Measurements from ENCODE around the gene MARCHF3.

MARCHF3 gene

GRCh38 chr5:127030259-127031146 lies at the start of gene MARCHF3:
Gene MARCHF3 (minus strand): TSS chr5:127030558. CDS start chr5:126918171, 112,387 bp downstream.
- DNase-seq (ENCODE audit: low read depth): peak; percentile 97
- H3K4me3 ChIP-seq (ENCODE audit: low read depth, low read length): peak within 1 kb of the TSS; percentile 79
- no peak for TF ChIP-seq CTCF (IDR thresholded peaks at IDR 0.05; ENCODE audit: insufficient read depth, low read depth, low read length, missing control alignments)

- DNase-seq (ENCODE audit: low read depth): no peak
- no peak for TF ChIP-seq CTCF (IDR thresholded peaks at IDR 0.05; ENCODE audit: insufficient read depth, low read depth, low read length, missing control alignments)
- no peak overlapping the region for H3K4me3 ChIP-seq (ENCODE audit: low read depth, low read length)
Observed at GRCh38 chr5:127079994-127080491, 49.7 kb upstream of the MARCHF3 start.

GRCh38 chr5:127077366-127077765 lies 47.0 kb upstream of the MARCHF3 start:
- no peak for DNase-seq (ENCODE audit: low read depth)
- TF ChIP-seq CTCF (IDR thresholded peaks at IDR 0.05; ENCODE audit: insufficient read depth, low read depth, low read length, missing control alignments): no peak
- no peak overlapping the region for H3K4me3 ChIP-seq (ENCODE audit: low read depth, low read length)

- TF ChIP-seq CTCF (IDR thresholded peaks at IDR 0.05; ENCODE audit: insufficient read depth, low read depth, low read length, missing control alignments): no peak
- no peak for DNase-seq (ENCODE audit: low read depth)
- no peak overlapping the region for H3K4me3 ChIP-seq (ENCODE audit: low read depth, low read length)
Observed at GRCh38 chr5:127076315-127077129, 46.2 kb upstream of the MARCHF3 start.

GRCh38 chr5:127074466-127074865 lies 44.1 kb upstream of the MARCHF3 start:
- no peak for DNase-seq (ENCODE audit: low read depth)
- no peak overlapping the region for H3K4me3 ChIP-seq (ENCODE audit: low read depth, low read length)
- TF ChIP-seq CTCF (IDR thresholded peaks at IDR 0.05; ENCODE audit: insufficient read depth, low read depth, low read length, missing control alignments): no peak

GRCh38 chr5:127072861-127073846 lies 42.8 kb upstream of the MARCHF3 start, which contains the start of gene C5orf63:
Gene C5orf63 (minus strand): TSS chr5:127073502. CDS start chr5:127058995, 14,507 bp downstream.
- H3K4me3 ChIP-seq (ENCODE audit: low read depth, low read length): peak within 1 kb of the TSS; percentile 73
- TF ChIP-seq CTCF (IDR thresholded peaks at IDR 0.05; ENCODE audit: insufficient read depth, low read depth, low read length, missing control alignments): peak; percentile 7
- peak; percentile 84 for DNase-seq (ENCODE audit: low read depth)

Data from GM12865 (cell line).